HepG2 (cell line): ENCODE results near the gene BBC3. TPM values are rescaled to one million over a fixed set of nuclear protein-coding genes. Genes with fewer than 3 reads are reported as not detected.
"Not testable (repeated sequence)": the region's sequence is repeated elsewhere in the genome, so short reads cannot be mapped to it uniquely, and the experiment has no call there.

ENCODE experiments used
- ATAC-seq: fragments of 200-7000 bp; cut with Tn5 transposase; 3 replicates; pipeline ENCODE4 v1.9.1; 2020; ENCODE audit warnings: mild to moderate bottlenecking, moderate library complexity
- BruUV-seq: library from RNA; stranded (reverse); fragments of 400-500 nt; replicated peaks from 2 replicates; lab custom pipeline; 2021; lab: Mats Ljungman, UMichigan
- CTCF ChIA-PET: fragments of 300-600 bp; formaldehyde crosslinking; extraction: SDS; loops from one replicate; lab custom pipeline; 2021; ENCODE audit warnings: low total read pairs, inconsistent platforms, low intra/inter-chr PET ratio; lab: Yijun Ruan, JAX
- POLR2A ChIA-PET: fragments of 350-600 bp; sonication (Branson Sonifier 250); formaldehyde crosslinking; loops from one replicate; lab custom pipeline; 2020; ENCODE audit warnings: antibody characterized with exemption, inconsistent platforms; lab: Yijun Ruan, JAX
- DNase-seq: peaks from one replicate; pipeline ENCODE4 v3.0.0-alpha.2; 2015; ENCODE audit warnings: low spot score
- FAIRE-seq: peaks from 3 replicates; lab custom pipeline; 2011; peaks lifted over from hg19 to GRCh38; lab: Jason Lieb, UNC
- H2AFZ ChIP-seq: one replicate; pipeline ENCODE4 v1.6.1; 2011; ENCODE audit warnings: low read length, inconsistent platforms
- H3K27ac ChIP-seq: fragments of 300-600 bp; 3 replicates; pipeline ENCODE4 v1.8.0; 2011; ENCODE audit warnings: mixed run types, mild to moderate bottlenecking, mixed read lengths, low read length, inconsistent platforms; ENCODE audit not compliant: insufficient read depth; ENCODE audit errors: extremely low read length
- H3K27me3 ChIP-seq, 2 experiments: fragments of 200-600 bp in 1 of 2; 2 replicates in 1 of 2; 3 replicates in 1 of 2; pipeline versions ENCODE4 v1.6.0 to v1.8.0; 2011; ENCODE audit warnings: low read length in 2 of 2, mild to moderate bottlenecking in 2 of 2, moderate library complexity in 2 of 2, inconsistent platforms in 1 of 2; ENCODE audit not compliant: insufficient read depth in 2 of 2, control insufficient read depth in 1 of 2
- H3K36me3 ChIP-seq, 2 experiments: fragments of 200-600 bp in 1 of 2; replicated peaks in 1 of 2; 2 replicates in 1 of 2; 3 replicates in 1 of 2; pipeline versions ENCODE4 v1.5.1 to v1.8.0; 2011; ENCODE audit warnings: low read length in 2 of 2, inconsistent platforms in 1 of 2; ENCODE audit not compliant: insufficient read depth in 2 of 2, control insufficient read depth in 1 of 2
- H3K4me1 ChIP-seq: 2 replicates; pipeline ENCODE4 v1.5.1; 2012; ENCODE audit warnings: low read length, inconsistent platforms; ENCODE audit not compliant: insufficient read depth
- H3K4me2 ChIP-seq: 2 replicates; pipeline ENCODE4 v1.6.0; 2011; ENCODE audit warnings: low read depth, low read length, inconsistent platforms
- H3K4me3 ChIP-seq, 3 experiments: fragments of 200-600 bp in 1 of 3; sonication (generic), shearing (Covaris generic) in 1 of 3; replicated peaks in 1 of 3; 2 replicates each; pipeline ENCODE4 v1.5.1; 2011 to 2016; ENCODE audit warnings: low read length in 3 of 3, inconsistent platforms in 2 of 3, low read depth in 2 of 3, mild to moderate bottlenecking in 2 of 3, control low read depth in 1 of 3, mixed read lengths in 1 of 3; ENCODE audit not compliant: insufficient read depth in 1 of 3
- H3K79me2 ChIP-seq: one replicate; pipeline ENCODE4 v1.6.1; 2011; ENCODE audit warnings: low read length, inconsistent platforms; ENCODE audit not compliant: insufficient read depth
- H3K9ac ChIP-seq: 2 replicates; pipeline ENCODE4 v1.6.0; 2011; ENCODE audit warnings: mild to moderate bottlenecking, low read depth, low read length, inconsistent platforms; ENCODE audit not compliant: insufficient read depth
- H3K9me3 ChIP-seq: 2 replicates; pipeline ENCODE4 v1.5.1; 2012; ENCODE audit warnings: mild to moderate bottlenecking, low read length
- H4K20me1 ChIP-seq: 2 replicates; pipeline ENCODE4 v1.6.0; 2011; ENCODE audit warnings: inconsistent platforms, mild to moderate bottlenecking, low read length, moderate library complexity; ENCODE audit not compliant: insufficient read depth
- ZMYM3 ChIP-seq: sonication (generic); formaldehyde crosslinking; IDR thresholded peaks from 2 replicates; pipeline ENCODE4 v1.5.1; 2020; ENCODE audit warnings: mild to moderate bottlenecking, missing genetic modification reagents
- ZNF121 ChIP-seq: sonication (generic); formaldehyde crosslinking; IDR thresholded peaks from 2 replicates; pipeline ENCODE4 v1.5.0; 2020; ENCODE audit warnings: mild to moderate bottlenecking, missing genetic modification reagents
- ZNF362 ChIP-seq: sonication (generic); formaldehyde crosslinking; IDR thresholded peaks from 2 replicates; pipeline ENCODE4 v1.4.0; 2020; ENCODE audit warnings: missing genetic modification reagents, mild to moderate bottlenecking, borderline replicate concordance
- WGBS: methylation state at CpG from one replicate; pipeline ENCODE4 v1.1.6; 2017; ENCODE audit warnings: low lambda C conversion rate; 5-methylcytosine and 5-hydroxymethylcytosine counted together
- in situ Hi-C: cut with HindIII; loops from 2 replicates; pipeline ENCODE4 v1.10.0; 2017; ENCODE audit warnings: low pct_unique_long_range_greater_than_20kb; ENCODE audit not compliant: extremely low pct_ligation_motif_present
- intact Hi-C: fragments of 100-400 bp; cut with micrococcal nuclease; formaldehyde crosslinking; loops from one replicate; pipeline ENCODE4 v1.10.0; 2022; ENCODE audit not compliant: unreplicated experiment
- polyA plus RNA-seq, 8 experiments: library from polyadenylated mRNA; depleted of rRNA in 3 of 8; stranded (reverse) in 7 of 8; unstranded in 1 of 8; fragments of >200 nt; fragmentation: Illumina TruSeq in 4 of 8; extraction: Trizol in 4 of 8; gene quantifications; 2 replicates each; pipeline versions ENCODE4 v1.2.1 to v1.2.3, GENCODE V29; 2011 to 2016; ENCODE audit warnings: low read depth in 4 of 8, missing spikeins in 1 of 8, mixed read lengths in 1 of 8; ENCODE audit not compliant: insufficient read depth in 1 of 8
- total RNA-seq, 5 experiments: library from RNA; depleted of rRNA; stranded (reverse); fragments of >200 nt; fragmentation: Illumina TruSeq; extraction: Trizol; gene quantifications; 2 replicates each; pipeline ENCODE4 v1.2.3, GENCODE V29; 2016; ENCODE audit warnings: low read depth in 1 of 5

The BBC3 gene
- total and polyA plus RNA-seq, 2 of the 13 experiments (the other 11 are each of a cell fraction or from before 2014, with no cell fraction given) = 6.1 to 8.8 TPM

GRCh38 chr19:47280183-47280797 is 49.3 kb upstream of the BBC3 start (continued):
- 0 out of 2 replicates have a peak, but pooled peaks have one; percentile 23 for TF ChIP-seq ZMYM3
- TF ChIP-seq, all 625 proteins: peak for 7

GRCh38 chr19:47276513-47276912 is 45.5 kb upstream of the BBC3 start:
- POLR2A ChIA-PET = interaction anchor here (1.3 kb wide), 1 partner anchor 19 kb away, joined by 3 read pairs; no protein-coding TSS in a partner anchor
- H3K9ac ChIP-seq, intact Hi-C loops, H3K79me2 ChIP-seq, H4K20me1 ChIP-seq, FAIRE-seq, H3K27me3 ChIP-seq, H2AFZ ChIP-seq, H3K9me3 ChIP-seq, DNase-seq, H3K36me3 ChIP-seq, CTCF ChIA-PET, H3K27ac ChIP-seq, ATAC-seq, in situ Hi-C loops: not testable (repeated sequence)
- 67% methylated on average over 3 of the region's 3 CpGs for WGBS
- Histone ChIP-seq H3K4me1 (peaks cover 24% of the 10 kb centered on the region), H3K4me2 (0 out of 2 replicates have a peak overlapping the region, but pooled peaks have one; percentile 0)
- TF ChIP-seq ZNF362 (CRISPR knock-in tag) = peak; percentile 31; the same call in 1 of the 2 replicates
- TF ChIP-seq ZNF121 (CRISPR knock-in tag) = peak; percentile 76; the same call in 1 of the 2 replicates
- TF ChIP-seq, all 625 proteins: peak for 2; not testable (repeated sequence) for 623
- H3K4me3 ChIP-seq, BruUV-seq: not testable (repeated sequence)
